GM21515 (cell line): Measurements from ENCODE around the gene HECTD4.
"Not testable (repeated sequence)": the region's sequence is repeated elsewhere in the genome, so short reads cannot be mapped to it uniquely, and the experiment has no call there.

Experiments
- ATAC-seq: cut with Tn5 transposase; IDR thresholded peaks from one replicate; pipeline ENCODE4 v1.9.1; 2021; ENCODE audit not compliant: unreplicated experiment

HECTD4 gene

DNA sequence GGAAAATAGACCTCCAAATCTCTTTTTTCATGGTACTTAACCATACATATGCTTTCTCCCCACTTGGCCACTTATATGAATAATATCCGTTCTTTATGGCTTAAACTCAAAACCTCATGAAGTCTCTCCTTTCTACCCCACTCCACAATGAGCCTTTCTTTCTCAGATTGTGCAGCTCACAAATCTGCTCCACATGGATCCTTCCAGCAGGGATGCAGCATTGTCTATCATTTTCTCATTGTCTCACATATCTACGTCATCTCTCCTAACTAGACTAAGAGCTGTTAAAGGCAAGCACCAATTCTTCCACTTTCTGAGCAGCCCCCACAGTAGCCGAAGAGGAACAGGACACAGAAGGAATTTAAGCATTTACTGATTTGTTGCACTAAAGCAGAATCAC, 106.4 kb downstream of the HECTD4 start:
- no peak for ATAC-seq

- ATAC-seq, result no peak
Observed at GRCh38 chr12:112275207-112275606, 107.0 kb downstream of the HECTD4 start.

DNA sequence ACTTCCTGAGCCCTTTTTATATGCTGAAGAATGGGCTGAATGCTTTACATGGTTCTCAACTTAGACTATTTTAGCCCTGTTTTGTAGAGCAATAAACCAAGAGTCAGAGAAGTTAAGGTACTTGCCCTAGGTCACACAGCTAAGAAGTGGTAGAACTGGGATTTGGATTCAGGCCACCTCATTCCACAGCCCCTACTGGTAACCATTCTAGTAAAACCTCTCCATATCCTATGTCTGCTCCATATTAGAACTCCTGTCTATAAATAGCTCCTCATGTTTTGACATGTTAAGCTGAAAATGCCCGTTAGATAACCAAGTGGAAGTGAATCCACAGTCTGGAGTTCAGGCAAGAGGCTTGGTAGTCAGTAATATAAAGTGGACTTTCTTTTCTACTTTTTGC, 111.6 kb downstream of the HECTD4 start:
- no peak for ATAC-seq

- no peak for ATAC-seq
Observed at GRCh38 chr12:112266473-112266872, 115.8 kb downstream of the HECTD4 start.

DNA sequence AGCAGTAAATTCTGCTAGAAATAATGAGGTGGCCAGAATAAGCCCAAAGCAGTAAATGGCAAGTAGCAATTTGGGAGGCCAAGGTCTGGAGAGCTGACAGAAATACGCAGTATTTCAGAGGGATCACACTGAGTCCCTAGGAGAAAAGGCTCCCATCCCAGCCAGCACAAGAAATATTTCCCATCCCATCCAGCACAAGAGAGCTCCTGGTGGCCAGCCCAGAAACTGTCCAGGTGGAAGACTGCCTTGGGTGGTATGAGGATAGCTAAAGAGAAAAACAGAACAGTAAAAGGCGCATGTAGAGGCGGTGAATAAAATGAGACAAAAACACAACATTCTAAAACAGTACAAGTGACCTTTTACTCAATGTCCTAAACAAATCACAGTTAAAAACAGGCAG, 120.7 kb downstream of the HECTD4 start:
- no peak for ATAC-seq

DNA sequence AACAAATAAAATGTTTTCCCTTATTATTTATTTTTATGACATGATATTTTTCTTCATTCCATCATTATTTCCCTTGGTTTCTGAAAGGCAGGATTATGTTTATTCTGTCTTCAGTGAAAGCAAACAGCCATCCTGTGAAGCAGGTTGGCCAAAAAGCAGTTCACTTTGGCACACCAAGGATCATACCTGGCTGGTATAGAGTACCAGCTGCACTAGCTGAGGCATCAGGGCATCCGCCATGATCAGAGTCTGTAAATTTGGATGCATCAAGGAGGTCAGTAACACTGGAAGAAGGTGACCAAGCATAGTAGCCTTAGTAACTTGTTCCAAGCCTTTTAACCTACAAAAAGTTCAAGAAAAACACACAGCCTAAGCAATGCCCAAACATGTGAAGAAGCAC, 123.3 kb downstream of the HECTD4 start:
- ATAC-seq, result no peak

- ATAC-seq, result no peak
Observed at GRCh38 chr12:112256780-112257179, 125.5 kb downstream of the HECTD4 start.

DNA sequence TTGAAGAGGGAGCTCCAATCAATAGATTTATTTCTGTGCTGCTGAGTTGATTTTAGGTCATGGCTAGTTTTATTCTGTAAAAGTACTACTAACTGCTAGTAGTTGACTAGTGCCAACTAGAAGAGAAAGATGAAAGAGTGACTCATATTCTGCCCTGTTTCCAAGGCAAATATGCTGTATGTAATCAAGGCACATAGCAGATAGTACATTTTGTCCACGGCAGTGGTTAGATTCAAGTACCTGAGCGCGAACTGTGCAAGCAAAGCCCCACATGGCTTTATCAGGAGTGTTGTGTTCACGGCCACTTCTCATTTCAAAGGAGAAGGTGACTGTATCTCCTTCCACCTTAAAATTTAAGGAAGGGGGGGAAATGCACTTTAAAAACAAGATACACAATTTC, 130.0 kb downstream of the HECTD4 start:
- no peak for ATAC-seq

DNA sequence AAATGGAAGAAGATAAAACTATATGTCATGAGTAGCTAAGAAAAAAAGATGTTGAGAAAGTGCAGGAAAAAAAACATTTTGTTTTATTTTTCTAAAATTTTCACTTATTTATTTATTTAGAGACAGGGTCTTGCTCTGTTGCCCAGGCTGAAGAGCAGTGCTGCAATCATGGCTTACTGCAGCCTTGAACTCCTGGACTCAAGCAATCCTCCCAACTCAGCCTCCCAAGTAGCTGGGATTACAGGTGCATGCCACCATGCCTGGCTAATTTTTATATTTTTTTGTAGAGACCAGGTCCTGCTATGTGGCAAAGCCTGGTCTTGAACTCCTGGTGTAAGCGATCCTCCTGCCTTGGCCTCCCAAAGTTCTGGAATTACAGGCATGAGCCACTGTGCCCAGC, 137.3 kb downstream of the HECTD4 start:
- not testable (repeated sequence) for ATAC-seq

- no peak for ATAC-seq
Observed at GRCh38 chr12:112243255-112244110, 138.7 kb downstream of the HECTD4 start.

DNA sequence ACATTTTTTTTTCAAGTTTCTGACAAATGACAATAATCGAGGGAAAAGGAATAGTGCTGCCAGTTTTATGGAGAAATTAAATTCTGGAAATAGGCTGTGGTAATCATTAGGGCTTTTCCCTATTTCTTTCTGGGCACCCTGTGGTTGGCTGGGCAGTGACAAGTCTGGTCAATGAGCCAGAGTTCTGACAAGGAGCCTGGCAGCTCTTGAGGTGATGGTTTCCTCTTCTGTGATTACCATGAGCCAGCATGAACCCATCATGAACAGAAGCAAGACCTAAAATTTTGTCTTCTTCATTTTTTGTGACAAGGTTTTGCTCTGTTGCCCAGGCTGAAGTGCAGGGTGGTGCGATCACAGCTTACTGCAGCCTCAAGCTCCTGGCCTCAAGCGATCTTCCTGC, 141.1 kb downstream of the HECTD4 start:
- ATAC-seq, result no peak

DNA sequence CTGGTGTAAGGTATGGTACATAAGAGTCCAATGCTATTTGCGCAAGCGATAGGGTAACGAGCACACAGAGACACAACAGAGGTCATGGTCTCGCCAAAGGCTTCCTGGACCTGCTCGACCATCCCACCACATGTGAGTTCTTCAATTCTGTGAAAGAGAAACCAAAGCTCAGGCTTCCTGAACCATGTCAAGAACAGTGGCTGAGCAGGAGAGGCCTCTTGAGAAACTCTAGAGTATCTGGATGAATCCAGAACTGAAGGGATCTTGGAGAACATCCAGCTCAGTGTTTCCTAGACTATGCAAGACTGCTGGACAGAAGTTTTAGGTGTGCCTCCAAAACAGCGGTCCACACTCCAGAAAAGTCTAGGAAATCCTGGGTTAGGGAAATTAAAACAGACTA, 142.3 kb downstream of the HECTD4 start:
- ATAC-seq, result no peak

DNA sequence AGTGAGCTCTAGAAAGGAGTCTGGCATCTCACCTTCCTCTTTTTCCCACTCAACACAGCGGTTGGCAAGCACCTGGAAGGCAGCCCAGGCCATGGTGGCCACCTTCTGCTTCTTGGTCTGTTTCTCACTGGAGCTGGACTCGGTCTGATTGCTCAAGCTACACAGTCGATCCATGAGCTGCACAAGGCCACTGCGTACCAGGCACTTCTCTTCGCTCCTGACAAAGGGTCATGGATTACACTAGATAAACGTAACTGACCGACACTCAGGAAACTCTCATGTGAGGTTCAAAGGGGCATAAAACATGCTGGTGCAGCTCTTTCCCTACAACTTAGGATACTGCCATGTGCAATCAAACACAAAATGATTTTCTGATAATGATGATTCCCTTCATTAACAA, 143.2 kb downstream of the HECTD4 start:
- no peak for ATAC-seq

DNA sequence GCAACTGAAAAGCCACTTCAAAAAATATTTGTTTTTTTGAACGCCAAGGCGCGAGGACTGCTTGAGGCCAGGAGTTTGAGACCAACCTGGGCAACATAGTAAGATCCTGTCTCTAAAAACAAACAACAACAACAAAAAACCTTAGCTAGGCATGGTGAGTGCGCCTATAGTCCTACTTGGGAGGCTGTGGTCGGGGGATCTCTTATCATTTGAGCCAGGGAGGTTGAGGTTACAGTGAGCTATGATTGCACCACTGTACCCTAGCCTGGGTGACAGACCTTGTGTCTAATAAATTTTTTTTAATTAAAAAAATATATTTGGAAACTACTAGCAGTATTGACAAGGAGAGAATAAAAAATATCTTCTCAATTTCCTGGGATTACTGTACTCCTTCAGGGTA, 143.8 kb downstream of the HECTD4 start:
- no peak for ATAC-seq

- ATAC-seq, result no peak
Observed at GRCh38 chr12:112236786-112237185, 145.4 kb downstream of the HECTD4 start.

DNA sequence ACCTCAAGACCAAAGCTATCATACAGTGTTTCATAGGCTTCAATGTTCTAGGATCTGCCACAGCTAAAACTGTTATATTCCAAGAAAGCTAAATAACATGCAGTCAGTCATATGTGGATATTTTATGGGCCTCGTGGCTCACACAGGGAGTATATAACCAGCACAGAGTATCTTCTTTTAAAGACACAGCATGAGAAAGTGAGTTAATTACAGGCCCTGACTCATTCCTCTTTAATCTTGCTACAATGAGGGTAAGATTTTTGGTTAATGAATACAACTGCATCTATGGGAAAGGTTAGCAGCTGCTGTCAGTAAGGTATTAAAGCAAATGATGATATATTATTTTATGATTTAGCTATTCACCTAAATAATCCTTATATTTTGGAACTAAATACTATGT, 145.8 kb downstream of the HECTD4 start:
- no peak for ATAC-seq

DNA sequence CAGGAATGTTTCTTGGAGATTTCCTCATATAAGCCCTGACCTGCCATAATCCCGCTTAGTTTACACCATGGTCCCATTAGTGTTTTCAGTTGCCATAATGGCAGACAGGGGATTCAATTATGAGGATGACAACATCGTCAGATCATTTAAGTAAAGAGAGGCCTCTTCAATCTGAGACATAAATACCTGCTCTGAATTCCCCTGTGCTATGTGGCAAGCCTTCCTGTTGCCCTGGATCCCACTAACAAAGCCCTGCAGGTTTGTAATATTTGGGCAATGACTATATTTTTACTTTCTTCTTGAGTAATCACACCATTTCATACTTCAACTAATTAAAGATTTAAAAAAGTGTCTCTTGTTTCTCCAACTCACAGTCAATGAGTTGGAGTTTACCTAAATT, 147.9 kb downstream of the HECTD4 start:
- no peak for ATAC-seq

GRCh38 chr12:112233242-112233641, 149.0 kb downstream of the HECTD4 start:
- no peak for ATAC-seq

- ATAC-seq, result no peak
Observed at GRCh38 chr12:112230136-112230535, 152.1 kb downstream of the HECTD4 start.

GRCh38 chr12:112226768-112227167, 155.5 kb downstream of the HECTD4 start:
- no peak for ATAC-seq

- ATAC-seq, result not testable (repeated sequence)
Observed at GRCh38 chr12:112220628-112221027, 161.6 kb downstream of the HECTD4 start.

GRCh38 chr12:112219195-112219594, 163.0 kb downstream of the HECTD4 start:
- ATAC-seq, result no peak

DNA sequence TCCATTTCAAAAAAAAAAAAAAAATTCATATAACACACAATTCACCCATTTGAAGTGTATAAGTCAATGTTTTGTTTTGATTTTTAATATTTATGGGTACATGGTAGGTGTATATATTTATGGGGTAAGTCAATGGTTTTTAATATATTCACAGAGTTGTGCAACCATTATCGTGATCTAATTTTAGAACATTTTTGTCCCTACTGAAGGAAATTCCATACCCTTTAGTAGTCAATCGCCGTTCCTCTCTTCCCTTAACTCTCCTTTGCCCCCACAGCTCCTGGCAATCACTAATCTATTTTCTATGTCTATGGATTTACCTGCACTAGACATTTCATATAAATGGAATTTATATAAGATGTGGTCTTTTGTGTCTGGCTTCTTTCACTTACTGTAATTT, 164.1 kb downstream of the HECTD4 start:
- ATAC-seq, result no peak
